K562 (cell line): ENCODE measurements around the gene C4orf46. TPM values are rescaled to one million over a fixed set of nuclear protein-coding genes. Genes with fewer than 3 reads are reported as not detected.

Experiments
- C11orf30 ChIP-seq: fragments of 450-650 bp; IDR thresholded peaks from 2 replicates; pipeline ENCODE4 v1.6.1; 2016; ENCODE audit warnings: low read depth, mild to moderate bottlenecking
- CHCHD3 ChIP-seq: fragments of 250-450 bp; sonication (Bioruptor Pico); IDR thresholded peaks from 2 replicates; pipeline ENCODE4 v2.1.2; 2022; ENCODE audit warnings: mild to moderate bottlenecking
- CREB1 ChIP-seq, 2 experiments: sonication (generic) in 1 of 2; formaldehyde crosslinking in 1 of 2; IDR thresholded peaks; 2 replicates each; pipeline versions ENCODE4 v1.6.1 to v1.8.0; 2012 to 2022; ENCODE audit warnings: inconsistent platforms in 1 of 2, mild to moderate bottlenecking in 1 of 2, missing genetic modification reagents in 1 of 2, moderate library complexity in 1 of 2
- EP300 ChIP-seq: IDR thresholded peaks from 2 replicates; pipeline ENCODE4 v1.6.1; 2012; ENCODE audit warnings: low read length, improper control_type of control experiment
- FOSL1 ChIP-seq: fragments of 200-800 bp; sonication (Bioruptor generic); conservative IDR thresholded peaks from 2 replicates; pipeline ENCODE4 v1.6.1; 2016; ENCODE audit warnings: missing genetic modification characterization, missing compliant biosample characterization
- GTF2F1 ChIP-seq: IDR thresholded peaks from 2 replicates; pipeline ENCODE4 v1.6.1; 2011; ENCODE audit warnings: low read depth, low read length, improper control_type of control experiment
- NFE2 ChIP-seq: IDR thresholded peaks from 2 replicates; pipeline ENCODE4 v1.6.1; 2014; ENCODE audit warnings: antibody characterized with exemption, low read depth
- TEAD4 ChIP-seq, 2 experiments: sonication (generic) in 1 of 2; formaldehyde crosslinking in 1 of 2; IDR thresholded peaks; 2 replicates each; pipeline versions ENCODE4 v1.6.1 to v1.8.0; 2012 to 2022; ENCODE audit warnings: borderline replicate concordance in 1 of 2, inconsistent platforms in 1 of 2, low read length in 1 of 2, mild to moderate bottlenecking in 1 of 2, missing genetic modification reagents in 1 of 2
- VEZF1 ChIP-seq: fragments of 200-800 bp; sonication (Bioruptor generic); IDR thresholded peaks from 2 replicates; pipeline ENCODE4 v1.6.1; 2017; ENCODE audit warnings: missing genetic modification characterization, missing compliant biosample characterization
- XRCC5 ChIP-seq: fragments of 200-400 bp; formaldehyde crosslinking; IDR thresholded peaks from 2 replicates; pipeline ENCODE4 v1.6.1; 2017; ENCODE audit warnings: low read depth, mild to moderate bottlenecking, low read length
- ZNF354B ChIP-seq: fragments of 250-450 bp; sonication (Bioruptor Pico); IDR thresholded peaks from 2 replicates; pipeline ENCODE4 v1.4.0; 2020
- ZNF444 ChIP-seq: fragments of 250-450 bp; sonication (Bioruptor Pico); IDR thresholded peaks from 2 replicates; pipeline ENCODE4 v1.4.0; 2020; ENCODE audit warnings: mild to moderate bottlenecking, moderate library complexity
- ZNF76 ChIP-seq: fragments of 250-450 bp; sonication (Bioruptor Pico); IDR thresholded peaks from 2 replicates; pipeline ENCODE4 v1.4.0; 2020; ENCODE audit warnings: mild to moderate bottlenecking, moderate library complexity, borderline replicate concordance
- polyA plus RNA-seq, 8 experiments: library from polyadenylated mRNA; depleted of rRNA in 4 of 8; stranded (reverse) in 5 of 8; unstranded in 3 of 8; fragments of >200 nt; fragmentation: Nextera tagmentation in 2 of 8; fragmentation: Illumina TruSeq in 1 of 8; extraction: Ambion mirVana in 2 of 8; extraction: Trizol in 1 of 8; gene quantifications; 2 replicates each; pipeline versions ENCODE4 v1.2.1 to v1.2.3, GENCODE V29; 2011 to 2014; ENCODE audit warnings: inconsistent platforms in 1 of 8, missing spikeins in 1 of 8
- total RNA-seq, 7 experiments: library from RNA; depleted of rRNA in 6 of 7; stranded (reverse); fragments of >200 nt in 6 of 7; fragmentation: Illumina TruSeq in 2 of 7; extraction: Trizol in 2 of 7; gene quantifications; 2 replicates each; pipeline versions ENCODE4 v1.2.1 to v1.2.3, GENCODE V29; 2011 to 2021; ENCODE audit warnings: low replicate concordance in 1 of 7
- TF ChIP-seq, protein P1 (sequence below): sonication (generic); formaldehyde crosslinking; IDR thresholded peaks from 2 replicates; pipeline ENCODE4 v1.8.1; 2022; ENCODE audit warnings: missing genetic modification reagents
- TF ChIP-seq, protein P2 (sequence below): fragments of 450-650 bp; formaldehyde crosslinking; IDR thresholded peaks from 2 replicates; pipeline ENCODE4 v1.4.0; 2020; ENCODE audit warnings: mild to moderate bottlenecking, mixed read lengths
- TF ChIP-seq, protein P3 (sequence below): conservative IDR thresholded peaks from 2 replicates; pipeline ENCODE4 v1.6.1; 2011; ENCODE audit warnings: low read depth, mild to moderate bottlenecking, low read length; ENCODE audit not compliant: control insufficient read depth

C4orf46 gene
- total and polyA plus RNA-seq, 9 of the 15 experiments (the other 6 are each of a cell fraction or from before 2014, with no cell fraction given) = 9.7 to 24.4 (median 17.0) TPM

DNA sequence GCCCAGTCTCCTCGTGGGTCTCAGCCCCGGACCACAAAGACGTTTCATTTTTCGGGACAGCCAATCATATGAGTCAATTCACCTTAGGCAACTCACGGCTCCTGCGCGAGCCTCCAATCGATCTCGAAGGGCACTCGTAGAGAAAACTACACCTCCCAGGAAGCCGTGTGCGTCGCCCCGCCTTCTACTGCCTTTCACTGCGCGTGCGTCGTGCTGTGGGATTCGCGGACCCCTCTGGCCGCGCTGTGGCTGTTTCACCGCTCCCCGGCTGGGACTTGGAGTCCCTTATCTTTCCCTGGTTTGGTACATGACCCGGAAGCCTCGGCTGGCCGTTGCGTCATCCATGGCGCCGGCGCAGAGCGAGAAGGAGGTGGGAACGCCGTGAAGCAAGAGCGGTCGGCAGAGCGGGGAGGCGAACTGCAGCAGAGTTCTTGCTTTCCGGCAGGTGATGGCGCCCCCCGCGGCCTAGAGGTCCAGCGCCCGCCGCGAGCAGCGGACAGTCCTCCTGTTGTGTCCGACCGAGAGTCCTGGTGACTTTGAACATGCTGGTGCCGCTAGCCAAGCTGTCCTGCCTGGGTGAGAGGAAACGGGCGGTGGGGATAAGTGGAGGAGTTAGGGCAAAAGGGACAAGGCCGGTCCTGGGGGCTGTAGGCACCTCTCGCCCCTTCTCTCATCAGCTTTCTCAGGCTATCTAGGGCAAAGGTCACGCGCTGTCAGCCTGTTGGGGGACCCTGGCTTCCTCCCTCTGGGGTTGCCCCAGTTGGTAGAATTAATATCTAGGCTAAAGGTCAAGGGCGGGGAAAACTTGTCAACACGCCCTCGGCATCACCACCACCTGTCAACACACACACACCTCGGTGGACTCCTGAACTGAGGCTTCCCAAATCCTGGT, 474 bp upstream of the C4orf46 start, which contains the start of gene ETFDH (continued):
- TF ChIP-seq, protein P1, sequence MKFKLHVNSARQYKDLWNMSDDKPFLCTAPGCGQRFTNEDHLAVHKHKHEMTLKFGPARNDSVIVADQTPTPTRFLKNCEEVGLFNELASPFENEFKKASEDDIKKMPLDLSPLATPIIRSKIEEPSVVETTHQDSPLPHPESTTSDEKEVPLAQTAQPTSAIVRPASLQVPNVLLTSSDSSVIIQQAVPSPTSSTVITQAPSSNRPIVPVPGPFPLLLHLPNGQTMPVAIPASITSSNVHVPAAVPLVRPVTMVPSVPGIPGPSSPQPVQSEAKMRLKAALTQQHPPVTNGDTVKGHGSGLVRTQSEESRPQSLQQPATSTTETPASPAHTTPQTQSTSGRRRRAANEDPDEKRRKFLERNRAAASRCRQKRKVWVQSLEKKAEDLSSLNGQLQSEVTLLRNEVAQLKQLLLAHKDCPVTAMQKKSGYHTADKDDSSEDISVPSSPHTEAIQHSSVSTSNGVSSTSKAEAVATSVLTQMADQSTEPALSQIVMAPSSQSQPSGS (CRISPR knock-in tag) = no peak
- TF ChIP-seq CREB1 (IDR thresholded peaks at IDR 0.05) (peak; percentile 94), CREB1 (CRISPR knock-in tag; IDR thresholded peaks at IDR 0.05) (peak; percentile 92), VEZF1 (CRISPR knock-in tag) (peak; percentile 95), FOSL1 (tag) (peak; percentile 60; the same call in 1 of the 2 replicates), XRCC5 (peak; percentile 82), C11orf30 (peak; percentile 86), NFE2 (no peak), CHCHD3 (CRISPR knock-in tag) (no peak), ZNF76 (0 out of 2 replicates have a peak, but pooled peaks have one; percentile 24), ZNF444 (CRISPR knock-in tag) (no peak), GTF2F1 (no peak), EP300 (no peak), ZNF354B (CRISPR knock-in tag) (no peak), TEAD4 (IDR thresholded peaks at IDR 0.05; ENCODE audit: low read length) (no peak; the same call in 1 of the 2 replicates), TEAD4 (CRISPR knock-in tag; IDR thresholded peaks at IDR 0.05; ENCODE audit: borderline replicate concordance) (no peak)
- TF ChIP-seq, protein P2, sequence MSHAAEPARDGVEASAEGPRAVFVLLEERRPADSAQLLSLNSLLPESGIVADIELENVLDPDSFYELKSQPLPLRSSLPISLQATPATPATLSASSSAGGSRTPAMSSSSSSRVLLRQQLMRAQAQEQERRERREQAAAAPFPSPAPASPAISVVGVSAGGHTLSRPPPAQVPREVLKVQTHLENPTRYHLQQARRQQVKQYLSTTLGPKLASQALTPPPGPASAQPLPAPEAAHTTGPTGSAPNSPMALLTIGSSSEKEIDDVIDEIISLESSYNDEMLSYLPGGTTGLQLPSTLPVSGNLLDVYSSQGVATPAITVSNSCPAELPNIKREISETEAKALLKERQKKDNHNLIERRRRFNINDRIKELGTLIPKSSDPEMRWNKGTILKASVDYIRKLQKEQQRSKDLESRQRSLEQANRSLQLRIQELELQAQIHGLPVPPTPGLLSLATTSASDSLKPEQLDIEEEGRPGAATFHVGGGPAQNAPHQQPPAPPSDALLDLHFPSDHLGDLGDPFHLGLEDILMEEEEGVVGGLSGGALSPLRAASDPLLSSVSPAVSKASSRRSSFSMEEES (CRISPR knock-in tag) = no peak
- TF ChIP-seq, protein P3, sequence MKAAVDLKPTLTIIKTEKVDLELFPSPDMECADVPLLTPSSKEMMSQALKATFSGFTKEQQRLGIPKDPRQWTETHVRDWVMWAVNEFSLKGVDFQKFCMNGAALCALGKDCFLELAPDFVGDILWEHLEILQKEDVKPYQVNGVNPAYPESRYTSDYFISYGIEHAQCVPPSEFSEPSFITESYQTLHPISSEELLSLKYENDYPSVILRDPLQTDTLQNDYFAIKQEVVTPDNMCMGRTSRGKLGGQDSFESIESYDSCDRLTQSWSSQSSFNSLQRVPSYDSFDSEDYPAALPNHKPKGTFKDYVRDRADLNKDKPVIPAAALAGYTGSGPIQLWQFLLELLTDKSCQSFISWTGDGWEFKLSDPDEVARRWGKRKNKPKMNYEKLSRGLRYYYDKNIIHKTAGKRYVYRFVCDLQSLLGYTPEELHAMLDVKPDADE = peak; percentile 94; the same call in 1 of the 2 replicates
